ENCODE measurements around the gene MET.

- TF ChIP-seq CREB1 (IDR thresholded peaks at IDR 0.05; ENCODE audit: low read depth) (no peak), TEAD4 (IDR thresholded peaks at IDR 0.05) (no peak), TAF1 (IDR thresholded peaks at IDR 0.05; ENCODE audit: low read depth) (no peak)
Measured at GRCh38 chr7:116674508-116675173, 2.6 kb downstream of the MET start.
